Right ventricle myocardium inferior (tissue), 1 donor: ENCODE measurements around the gene ADARB2. TPM values are rescaled to one million over a fixed set of nuclear protein-coding genes. Genes with fewer than 3 reads are reported as not detected.
"Not testable (repeated sequence)": the region's sequence is repeated elsewhere in the genome, so short reads cannot be mapped to it uniquely, and the experiment has no call there.

Source experiments
- ATAC-seq: fragments of 200-7000 bp; cut with Tn5 transposase; one replicate; pipeline ENCODE4 v1.9.1; 2020; ENCODE audit warnings: mild to moderate bottlenecking, moderate library complexity
- DNase-seq: peaks from one replicate; pipeline ENCODE4 v3.0.0; 2021; ENCODE audit errors: missing footprints
- intact Hi-C: fragments of 100-400 bp; cut with DNase I; formaldehyde crosslinking; loops from one replicate; pipeline ENCODE4 v1.11.0; 2022
- long read RNA-seq: library from polyadenylated mRNA; unstranded; transcript quantifications from one replicate; pipeline ENCODE4 v2.0.0, GENCODE V29; 2021
- total RNA-seq: library from RNA; stranded (reverse); fragmentation: NEBNext Ultra II Directional; extraction: Animal tissue kit (Norgen Biotek cat#: 25700); gene quantifications from one replicate; pipeline ENCODE4 v1.2.1, GENCODE V29; 2021
- donor health status: DM: no; HTN: yes; CAD: no; lungs with severe emphysema.

The ADARB2 gene
- total RNA-seq = 0.19 TPM
- long read RNA-seq = 0 reads

DNA sequence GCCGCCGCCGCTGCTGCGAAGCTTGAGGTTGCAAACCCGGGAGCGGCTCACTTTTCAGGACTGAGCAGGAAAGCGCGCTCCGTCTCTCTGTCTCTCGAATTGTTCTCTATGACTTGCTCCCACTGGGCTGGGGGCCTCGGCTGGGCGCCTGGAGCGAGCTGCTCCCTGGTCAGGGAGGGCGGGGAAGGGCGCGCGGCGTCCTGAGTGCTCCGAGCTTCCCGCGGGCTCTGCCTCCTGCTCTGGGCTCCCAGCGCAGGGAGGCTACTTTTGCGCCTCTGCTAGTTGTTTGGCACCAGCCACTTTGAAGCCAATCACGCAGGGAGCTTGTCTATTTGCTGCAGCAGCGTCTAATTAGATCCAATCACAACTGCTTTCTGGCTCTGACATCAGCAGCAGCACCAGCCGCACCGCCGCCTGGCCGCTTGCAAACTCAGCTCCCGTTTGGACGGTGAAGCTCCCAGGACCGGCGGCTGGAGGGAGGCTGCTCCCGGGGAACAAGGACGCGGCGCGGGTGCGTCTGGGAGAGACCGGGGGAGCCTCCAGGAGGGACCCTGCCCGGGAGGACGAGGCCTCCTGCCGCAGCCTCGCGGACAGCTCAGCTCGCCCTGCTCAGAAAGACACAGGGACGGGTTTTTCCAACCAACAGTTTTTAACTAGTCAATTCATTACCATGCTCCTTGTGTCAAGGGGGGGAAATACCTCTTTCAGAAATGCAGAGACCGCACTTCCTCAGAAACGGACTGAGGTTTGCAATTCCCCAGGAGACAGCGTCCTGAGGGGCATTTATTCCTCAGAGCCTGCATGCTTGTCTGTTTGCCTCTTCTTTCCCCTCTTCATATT is at the start of gene ADARB2:
ADARB2 (minus strand) TSS at position 304 of the 840 bp plus-strand sequence.
- DNase-seq = no peak
- peak; percentile 50 for ATAC-seq
- intact Hi-C loops = no loop called here

DNA sequence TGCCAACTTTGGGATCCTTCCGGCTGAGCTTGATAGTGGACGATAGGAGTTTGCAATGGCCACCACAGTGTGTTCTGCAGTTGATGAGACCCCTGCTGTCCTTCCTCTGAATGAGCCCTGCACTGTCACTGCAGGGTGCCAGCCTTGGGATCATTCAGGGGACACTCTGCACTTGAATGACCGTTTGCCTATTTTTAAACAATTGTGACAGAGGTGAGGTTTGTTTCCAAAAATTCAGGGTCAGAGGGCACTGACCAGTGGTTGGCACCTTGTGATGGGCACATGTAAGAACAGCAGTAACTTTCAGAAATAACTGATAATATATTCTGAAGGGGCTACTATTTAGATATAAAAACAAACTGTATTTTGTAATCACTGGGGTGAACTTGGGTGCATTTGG is 48.5 kb upstream of the ADARB2 start:
- intact Hi-C loops = no loop called here
- ATAC-seq (no peak), DNase-seq (no peak)

DNA sequence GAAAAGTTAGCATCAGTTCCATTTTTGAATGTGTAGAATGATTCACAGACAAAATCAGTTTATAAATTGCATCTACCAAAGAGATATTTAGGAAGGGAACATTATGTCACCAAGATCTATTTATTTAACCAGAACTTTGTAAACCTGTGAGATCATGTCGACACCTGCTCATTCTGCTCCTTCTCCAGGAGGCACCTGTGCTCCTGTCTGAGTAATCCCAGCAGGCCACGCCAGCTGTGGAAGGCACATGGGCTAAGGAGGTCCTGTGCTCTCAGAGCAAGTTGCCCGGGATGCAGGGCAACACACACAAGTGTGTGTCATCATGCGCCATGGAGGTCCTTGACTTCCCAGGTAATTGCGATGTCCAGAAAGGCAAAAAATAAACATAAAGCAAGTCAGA is 45.5 kb upstream of the ADARB2 start:
- intact Hi-C loops = no loop called here
- DNase-seq (no peak), ATAC-seq (no peak)

DNA sequence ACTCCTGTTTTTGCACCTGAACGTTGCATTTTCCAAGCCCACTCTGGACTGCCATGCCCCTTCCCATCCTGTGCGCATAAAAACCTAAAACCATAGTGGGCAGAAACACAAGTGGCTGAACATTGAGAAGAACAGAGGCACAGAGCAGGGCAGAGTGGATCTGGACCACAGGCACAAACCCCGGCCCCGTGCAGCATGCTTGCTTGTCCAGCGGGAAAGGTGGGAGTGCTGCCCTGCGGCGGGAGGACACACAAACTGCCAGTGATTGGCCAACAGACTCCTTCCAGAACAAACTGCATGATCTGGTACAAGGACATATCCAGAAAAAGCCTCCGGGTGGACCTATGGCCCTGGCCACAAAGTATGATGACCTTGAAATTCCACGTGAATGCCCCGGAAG is 42.5 kb upstream of the ADARB2 start:
- DNase-seq = no peak
- no peak for ATAC-seq
- intact Hi-C loops = no loop called here

DNA sequence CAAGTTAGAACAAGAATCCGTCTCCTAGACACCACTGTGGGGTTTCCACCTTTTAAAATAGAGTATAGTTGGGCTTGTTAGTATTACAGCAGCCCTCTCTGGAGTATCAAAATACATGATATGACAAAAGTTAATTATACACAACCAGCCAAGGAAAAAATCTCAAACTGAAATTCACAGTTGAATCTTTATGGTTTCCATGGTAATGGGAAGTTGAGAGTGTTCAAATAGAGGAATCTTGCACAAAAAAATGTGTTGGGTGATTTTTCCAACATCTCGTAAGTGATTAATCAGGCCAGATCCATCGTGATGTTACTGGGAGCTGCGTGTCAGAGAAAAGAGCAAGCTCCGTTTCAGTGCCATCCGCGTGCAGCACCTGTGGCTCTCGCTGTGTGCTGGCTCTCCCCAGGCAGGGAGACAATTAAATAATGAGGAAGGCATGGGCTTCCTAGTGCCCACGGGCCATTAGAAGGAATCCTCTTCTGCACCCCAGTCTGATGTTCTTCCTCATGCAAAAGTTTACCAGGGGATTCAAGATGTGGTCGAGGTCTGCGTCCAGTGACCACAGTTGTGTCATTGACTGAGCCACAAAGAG is 41.1 kb upstream of the ADARB2 start:
- DNase-seq (no peak), ATAC-seq (no peak)
- intact Hi-C loops = no loop called here

DNA sequence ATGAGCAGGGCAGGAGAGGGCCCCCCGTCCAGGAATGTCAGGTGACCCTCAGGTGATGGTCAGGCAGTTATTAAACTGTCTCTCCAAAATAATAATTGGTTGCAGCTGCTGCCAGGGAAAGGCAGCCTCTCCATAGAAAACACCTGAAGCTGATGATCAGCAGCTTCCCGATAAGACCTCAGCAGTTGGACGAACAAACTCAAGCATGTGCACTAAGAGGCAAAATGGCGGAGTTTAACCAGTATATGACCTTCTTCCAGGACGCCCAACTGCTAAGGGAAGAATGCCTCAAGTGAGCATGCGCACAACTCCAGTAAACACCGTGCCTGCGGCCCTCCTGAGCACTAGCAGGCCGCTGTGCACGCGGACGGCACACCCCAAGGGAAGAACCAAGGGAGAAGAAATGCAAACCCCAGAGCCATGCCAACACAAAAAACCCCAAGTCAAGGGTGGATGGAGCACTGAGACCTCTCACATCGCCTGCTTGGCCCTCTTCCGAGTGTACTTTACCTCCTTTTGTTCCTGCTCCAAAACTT is 38.9 kb upstream of the ADARB2 start:
- no peak for ATAC-seq
- intact Hi-C loops = no loop called here
- DNase-seq = no peak

DNA sequence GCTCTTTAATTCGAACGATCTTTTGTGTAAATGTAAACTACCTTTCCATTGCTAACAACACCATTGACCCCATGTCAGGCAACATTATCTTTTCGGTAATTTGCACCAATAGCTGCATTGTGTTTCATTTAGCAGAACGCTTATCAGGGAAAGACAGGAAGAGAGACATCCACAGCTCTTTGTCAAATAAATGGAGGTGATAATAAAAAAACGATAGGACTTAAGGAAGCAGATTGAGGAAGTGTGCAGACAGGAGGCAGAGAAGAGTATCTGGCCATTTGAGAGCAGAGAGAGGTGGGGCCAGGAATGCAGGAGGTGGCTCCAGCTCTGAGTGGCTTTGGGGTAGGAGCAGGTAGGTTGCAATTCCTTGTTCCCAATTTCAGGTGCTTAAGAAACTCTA is 37.5 kb upstream of the ADARB2 start:
- intact Hi-C loops = no loop called here

DNA sequence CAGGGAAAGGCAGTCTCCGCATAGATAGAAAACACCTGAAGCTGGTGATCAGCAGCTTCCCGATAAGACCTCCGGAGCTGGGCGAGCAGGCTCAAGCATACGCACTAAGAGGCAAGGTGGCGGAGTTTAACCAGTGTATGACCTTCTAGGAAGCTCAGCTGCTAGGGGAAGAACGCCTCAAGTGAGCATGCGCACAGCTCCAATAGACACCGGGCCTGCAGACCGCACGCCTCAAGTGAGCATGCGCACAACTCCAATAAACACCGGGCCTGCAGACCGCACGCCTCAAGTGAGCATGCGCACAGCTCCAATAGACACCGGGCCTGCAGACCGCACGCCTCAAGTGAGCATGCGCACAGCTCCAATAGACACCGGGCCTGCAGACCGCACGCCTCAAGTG is 35.9 kb upstream of the ADARB2 start:
- DNase-seq, intact Hi-C loops, ATAC-seq: not testable (repeated sequence)

More for the DNA sequence above, 37.5 kb upstream of the ADARB2 start:
- no peak for ATAC-seq
- no peak for DNase-seq

DNA sequence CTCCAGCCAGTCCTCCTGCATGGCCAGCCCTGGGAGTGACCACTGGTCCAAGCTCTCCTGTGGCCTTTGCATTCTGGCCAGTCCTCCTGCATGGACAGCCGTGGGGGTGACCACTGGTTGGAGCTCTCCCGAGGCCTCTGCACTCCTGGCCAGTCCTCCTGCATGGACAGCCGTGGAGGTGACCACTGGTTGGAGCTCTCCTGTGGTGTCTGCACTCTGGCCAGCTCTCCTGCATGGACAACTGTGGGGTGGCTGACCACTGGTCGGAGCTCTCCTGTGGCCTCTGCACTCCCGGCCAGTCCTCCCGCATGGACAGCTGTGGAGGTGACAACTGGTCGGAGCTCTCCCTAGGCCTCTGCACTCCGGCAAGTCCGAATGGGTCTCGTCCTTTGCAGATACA is 28.7 kb upstream of the ADARB2 start:
- intact Hi-C loops = no loop called here
- no peak for DNase-seq
- ATAC-seq = no peak

DNA sequence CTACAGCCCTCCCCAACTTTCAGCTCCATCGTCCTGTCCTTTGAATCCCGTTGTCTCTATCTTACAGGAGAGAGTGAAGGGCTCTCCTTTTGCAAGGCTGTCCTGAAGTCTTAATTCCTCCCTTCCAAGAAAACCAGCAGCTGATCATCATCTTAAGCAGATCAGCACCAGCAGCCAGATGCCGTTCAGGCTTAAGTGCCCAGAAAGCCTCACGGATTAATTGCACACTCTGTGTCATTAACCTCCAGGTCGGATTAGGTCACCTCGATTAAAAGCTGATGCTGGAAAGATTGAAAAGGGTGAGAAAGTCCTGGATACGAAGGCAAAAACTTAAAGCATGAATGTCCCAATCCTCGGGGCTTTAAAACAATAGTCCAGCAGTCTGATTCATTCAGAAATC is 24.8 kb upstream of the ADARB2 start:
- DNase-seq (no peak), ATAC-seq (no peak)
- intact Hi-C loops = no loop called here

DNA sequence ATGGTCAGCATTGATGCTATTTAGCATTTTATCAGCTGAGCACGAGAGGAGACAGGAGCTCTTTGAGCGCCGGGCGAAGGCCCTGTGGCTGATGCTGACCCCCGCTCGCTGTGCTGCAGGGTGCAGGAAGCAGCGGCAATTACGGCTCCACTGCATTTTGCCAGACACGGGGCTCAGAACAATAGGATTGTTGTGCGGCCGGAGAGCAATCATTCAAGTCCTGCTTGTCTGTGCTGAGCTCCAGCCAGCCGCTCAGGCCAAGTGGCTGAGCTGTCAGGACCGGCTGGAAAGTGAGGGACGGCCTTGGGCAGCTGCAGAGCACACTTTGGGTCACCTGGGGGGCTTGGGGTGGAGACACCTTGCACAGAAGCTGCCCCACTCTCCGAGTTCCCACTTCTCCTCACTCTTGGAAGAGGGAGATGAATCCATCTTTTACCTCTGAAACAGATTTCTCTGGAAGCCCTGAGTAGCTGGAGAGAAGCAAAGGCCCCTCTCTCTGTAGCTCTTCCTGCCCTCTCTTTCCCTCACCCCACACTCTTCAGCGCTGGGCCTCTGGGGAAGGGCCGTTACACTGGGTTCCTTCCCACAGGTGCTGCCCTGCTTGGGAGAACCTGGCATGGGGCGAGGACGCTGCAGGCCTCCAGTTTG is 17.3 kb upstream of the ADARB2 start:
- intact Hi-C loops = no loop called here
- no peak for DNase-seq
- no peak for ATAC-seq

DNA sequence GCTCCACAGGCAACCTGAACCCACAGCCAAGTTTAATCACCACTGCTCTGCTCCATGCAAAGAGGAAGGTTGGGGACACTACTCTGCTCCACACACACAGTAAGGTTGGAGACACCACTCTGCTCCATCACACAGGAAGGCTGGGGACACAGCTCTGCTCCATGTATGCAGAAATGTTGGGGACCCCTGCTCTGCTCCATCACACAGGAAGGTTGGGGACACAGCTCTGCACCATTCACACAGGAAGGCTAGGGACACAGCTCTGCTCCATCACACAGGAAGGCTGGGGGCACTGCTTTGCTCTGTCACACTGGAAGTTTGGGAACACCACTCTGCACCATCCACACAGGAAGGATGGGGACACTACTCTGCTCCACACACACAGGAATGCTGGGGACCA is 14.8 kb upstream of the ADARB2 start:
- no peak for DNase-seq
- no peak for ATAC-seq
- intact Hi-C loops = no loop called here

DNA sequence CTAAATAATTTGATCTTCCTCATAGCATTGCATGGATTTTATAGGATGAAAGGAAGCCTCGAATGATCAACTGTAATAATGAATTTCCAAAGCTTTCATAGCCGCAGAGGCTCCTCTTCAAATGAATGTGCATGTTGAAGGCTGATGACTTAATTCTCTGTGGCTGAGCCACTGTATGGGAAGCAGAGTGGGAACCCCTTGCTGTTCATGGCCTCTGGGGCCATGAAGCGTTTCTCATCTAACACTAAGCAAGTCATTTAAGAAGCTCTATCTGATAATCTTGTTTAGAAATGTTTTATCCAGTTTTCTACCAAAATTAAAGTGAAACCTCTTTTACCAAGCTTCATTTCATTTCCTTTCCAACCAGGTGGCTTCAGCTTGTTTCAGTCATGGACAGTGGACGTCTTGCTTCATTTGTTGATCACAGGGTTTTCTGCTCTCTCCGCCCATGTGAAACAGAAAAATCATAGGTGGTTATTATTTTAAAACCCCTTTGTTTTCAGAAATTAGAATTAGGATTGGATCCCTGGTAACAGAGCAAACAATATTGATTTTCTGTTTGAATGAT is 10.3 kb upstream of the ADARB2 start:
- intact Hi-C loops = no loop called here
- no peak for ATAC-seq
- DNase-seq = no peak

DNA sequence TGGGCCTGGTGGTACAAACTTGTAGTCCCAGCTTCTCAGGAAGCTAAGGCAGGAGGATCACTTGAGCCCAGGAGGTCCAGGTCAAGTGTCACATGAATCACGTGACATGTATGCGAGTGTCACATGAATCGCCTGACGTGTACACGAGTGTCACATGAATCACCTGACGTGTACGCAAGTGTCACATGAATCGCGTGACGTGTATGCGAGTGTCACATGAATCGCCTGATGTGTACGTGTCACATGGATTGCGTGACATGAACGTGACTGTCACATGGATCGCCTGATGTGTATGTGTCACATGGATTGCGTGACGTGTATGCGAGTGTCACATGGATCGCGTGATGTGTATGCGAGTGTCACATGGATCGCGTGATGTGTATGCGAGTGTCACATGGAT is 9.5 kb upstream of the ADARB2 start:
- no peak for DNase-seq
- intact Hi-C loops = no loop called here
- ATAC-seq = no peak

DNA sequence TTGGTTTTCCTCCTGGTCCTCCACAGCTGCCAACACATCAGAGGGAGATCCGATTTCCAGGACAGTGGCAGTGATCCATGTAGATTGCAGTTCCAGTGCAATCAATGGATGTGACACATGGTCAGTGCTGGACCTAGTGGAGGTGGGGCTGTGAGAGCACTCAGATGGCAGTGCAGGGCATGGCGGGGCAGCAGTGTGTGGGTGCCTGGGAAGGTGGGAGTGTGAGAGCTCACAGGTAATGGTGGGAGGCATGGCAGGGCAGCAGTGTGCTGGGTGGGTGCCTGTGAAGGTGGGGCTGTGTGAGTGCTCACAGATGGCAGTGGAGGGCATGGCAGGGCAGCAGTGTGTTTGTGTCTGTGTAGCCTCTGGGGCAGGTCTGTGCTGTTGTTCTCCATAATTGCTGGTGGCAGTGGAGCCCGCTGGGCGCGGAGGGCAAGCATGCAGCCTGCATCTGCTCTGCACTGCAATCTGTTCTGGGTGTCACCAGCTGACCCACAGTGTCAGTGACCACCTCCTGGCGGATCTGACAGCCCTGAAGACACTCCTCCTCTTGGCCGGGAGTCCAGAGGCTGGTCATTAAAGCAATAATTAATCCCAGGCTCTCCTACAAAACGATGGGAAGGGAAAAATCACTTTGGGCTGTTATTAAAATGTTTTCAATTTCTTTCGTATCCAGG is 8.6 kb upstream of the ADARB2 start:
- no peak for ATAC-seq
- intact Hi-C loops = no loop called here

DNA sequence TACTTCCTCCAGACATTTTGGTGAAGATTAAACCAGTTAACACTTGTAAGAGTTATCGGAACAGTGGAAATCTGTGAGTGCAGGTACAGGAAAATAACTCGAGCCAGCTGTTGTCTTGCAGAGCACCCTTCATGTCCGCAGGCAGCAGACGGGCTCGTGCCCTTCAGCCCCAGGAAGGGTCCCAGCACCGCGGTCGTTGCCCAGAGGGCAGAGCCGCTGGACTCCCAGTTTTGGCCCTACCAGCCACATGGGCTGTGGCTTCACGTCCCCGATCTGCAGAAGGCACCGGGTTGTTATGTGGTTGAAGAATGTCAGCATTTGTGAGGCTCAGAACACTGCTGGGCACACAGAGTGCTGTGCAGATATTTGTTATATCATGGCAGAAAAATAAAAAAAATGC is 7.2 kb upstream of the ADARB2 start:
- intact Hi-C loops = no loop called here
- DNase-seq (no peak), ATAC-seq (no peak)

More for the DNA sequence above, 8.6 kb upstream of the ADARB2 start:
- DNase-seq = no peak

DNA sequence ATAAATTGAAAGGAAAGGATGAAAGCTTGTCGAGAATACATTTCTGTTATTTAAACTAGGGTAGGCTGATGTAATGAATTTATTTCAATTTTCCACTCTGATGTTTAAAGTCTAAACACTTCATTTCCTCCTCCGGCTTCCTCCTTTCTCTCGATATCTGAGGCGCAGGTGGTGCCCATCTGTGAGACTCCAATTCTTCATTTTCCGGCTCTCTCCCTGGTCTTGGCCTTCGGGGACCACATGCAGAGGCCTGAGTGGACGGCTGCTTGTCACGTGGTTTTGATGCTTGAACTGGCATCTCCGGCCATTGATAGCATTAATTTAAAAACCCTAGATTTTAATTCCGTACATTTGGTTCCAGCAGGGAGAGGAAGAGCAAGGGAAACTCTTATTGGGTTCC is 5.8 kb upstream of the ADARB2 start:
- intact Hi-C loops = no loop called here
- DNase-seq = no peak
- no peak for ATAC-seq

DNA sequence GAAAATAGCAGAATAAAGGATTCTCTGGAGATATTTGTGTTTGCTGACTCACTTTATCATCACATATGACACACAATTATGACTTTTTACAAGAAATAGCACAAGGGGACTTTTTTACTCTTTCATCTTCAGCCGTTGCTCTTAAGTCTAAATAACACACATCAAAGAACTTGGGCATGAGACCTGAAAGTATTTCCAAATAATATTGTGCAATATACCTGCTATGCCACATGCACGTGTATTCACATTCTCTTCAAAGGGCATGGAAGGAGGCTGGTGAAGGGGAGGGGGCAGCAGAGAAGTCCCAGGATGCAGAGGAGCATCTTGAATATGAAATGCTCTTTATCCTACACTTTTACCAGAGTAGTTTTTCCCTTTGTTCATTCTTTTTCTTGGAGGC is 4.1 kb upstream of the ADARB2 start:
- ATAC-seq = no peak
- intact Hi-C loops = no loop called here

DNA sequence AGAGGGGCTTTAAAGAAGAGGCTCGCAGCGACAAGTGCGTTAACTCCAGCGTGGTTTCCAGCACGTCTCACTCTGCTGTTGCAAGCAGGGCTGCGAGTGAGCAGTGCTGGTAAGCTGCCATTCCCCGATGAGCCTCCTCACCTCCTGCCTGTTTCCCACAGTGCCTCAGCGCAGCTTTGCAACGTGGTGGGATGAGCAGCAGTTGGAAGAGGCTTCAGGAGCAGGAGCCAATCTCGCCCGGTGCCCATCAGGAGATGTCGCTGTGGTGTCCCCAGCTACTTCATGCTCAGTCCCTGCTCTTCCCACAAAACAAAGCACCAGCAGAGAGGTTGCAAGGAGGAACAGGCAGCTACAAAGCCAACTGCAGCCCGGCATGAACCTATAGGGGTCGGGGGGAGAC is 2.4 kb upstream of the ADARB2 start:
- no peak for ATAC-seq
- DNase-seq = no peak
- intact Hi-C loops = no loop called here

More for the DNA sequence above, 4.1 kb upstream of the ADARB2 start:
- DNase-seq = no peak
